Activated CD8-positive, alpha-beta T cell treated with anti-CD3 and anti-CD28 coated beads, Interleukin-2, amount 10 ng/mL, durations not matched to agents 7 days and 5 days (primary cell): ENCODE data around the gene DIS3L2. TPM values are rescaled to one million over a fixed set of nuclear protein-coding genes. Genes with fewer than 3 reads are reported as not detected.

Experiments
- ATAC-seq: fragments of 150-1000 bp; cut with Tn5 transposase; one replicate; pipeline ENCODE4 v1.10.0; 2021; ENCODE audit warnings: moderate library complexity
- CTCF ChIA-PET: fragments of 350-600 bp; sonication (Branson Sonifier 250); formaldehyde crosslinking; loops from one replicate; lab custom pipeline; 2021; ENCODE audit warnings: antibody characterized with exemption; lab: Charles Lee
- POLR2A ChIA-PET: fragments of 350-600 bp; sonication (Branson Sonifier 250); formaldehyde crosslinking; loops from one replicate; lab custom pipeline; 2021; ENCODE audit warnings: antibody characterized with exemption; lab: Charles Lee
- DNase-seq: peaks from one replicate; pipeline ENCODE4 v3.0.0-alpha.2; 2020
- H3K27ac Mint-ChIP-seq: one replicate; pipeline ENCODE4 v1.8.0; 2021; ENCODE audit warnings: mild to moderate bottlenecking, mixed read lengths
- H3K27me3 Mint-ChIP-seq: one replicate; pipeline ENCODE4 v1.8.0; 2021; ENCODE audit warnings: low read depth, mixed read lengths
- H3K36me3 Mint-ChIP-seq: one replicate; pipeline ENCODE4 v1.8.0; 2021; ENCODE audit warnings: low read depth, mixed read lengths
- H3K4me1 Mint-ChIP-seq: one replicate; pipeline ENCODE4 v1.8.0; 2021; ENCODE audit warnings: low read depth, mixed read lengths
- H3K4me3 Mint-ChIP-seq: one replicate; pipeline ENCODE4 v1.8.0; 2021; ENCODE audit warnings: mild to moderate bottlenecking, mixed read lengths
- H3K9me3 Mint-ChIP-seq: one replicate; pipeline ENCODE4 v1.8.0; 2022; ENCODE audit warnings: mixed read lengths; ENCODE audit not compliant: insufficient read depth
- total RNA-seq, 2 experiments: library from RNA; stranded (reverse); gene quantifications; one replicate each; pipeline ENCODE4 v1.2.3, GENCODE V29; 2021

The DIS3L2 gene
- total RNA-seq = 10 to 100 TPM; 32.2 to 36.2 TPM

- H3K4me1 Mint-ChIP-seq = peaks cover 31% of the 10 kb centered on the region
- H3K27me3 Mint-ChIP-seq = no peaks in the 10 kb centered on the region
These were observed at the start of gene DIS3L2 for GRCh38 chr2:231961349-231962166. TSS of gene DIS3L2 (plus strand) at chr2:231961713. CDS start at chr2:232014928, 53,215 bp downstream.

GRCh38 chr2:231914077-231914690, 47.3 kb upstream of the DIS3L2 start:
- ChIA-PET POLR2A (no interaction called here), CTCF (no interaction called here)
- H3K9me3 Mint-ChIP-seq = no peaks in the 10 kb centered on the region
- ATAC-seq = no peak
- no peak overlapping the region for H3K27ac Mint-ChIP-seq
- DNase-seq = no peak
- no peaks in the 10 kb centered on the region for H3K36me3 Mint-ChIP-seq
- H3K27me3 Mint-ChIP-seq = peaks cover 6% of the 10 kb centered on the region
- no peak overlapping the region for H3K4me3 Mint-ChIP-seq
- peaks cover 20% of the 10 kb centered on the region for H3K4me1 Mint-ChIP-seq

More at GRCh38 chr2:231961349-231962166, at the start of gene DIS3L2:
- peak within 1 kb of the TSS; percentile 93 for H3K27ac Mint-ChIP-seq
- H3K36me3 Mint-ChIP-seq = peaks cover 5% of the 10 kb centered on the region
- POLR2A ChIA-PET = interaction anchor here (0.6 to 1.5 kb wide), 7 partner anchors 10 to 1736 kb away, joined by 3 to 5 read pairs (median 3); partner anchors contain the start of gene SP140
- ATAC-seq (peak; percentile 94), DNase-seq (peak; percentile 88)
- H3K4me3 Mint-ChIP-seq = peak within 1 kb of the TSS; percentile 96
- H3K9me3 Mint-ChIP-seq = no peaks in the 10 kb centered on the region
- CTCF ChIA-PET = no interaction called here

GRCh38 chr2:231917280-231918066, 44.0 kb upstream of the DIS3L2 start:
- no peak for ATAC-seq
- H3K9me3 Mint-ChIP-seq = no peaks in the 10 kb centered on the region
- no peaks in the 10 kb centered on the region for H3K4me1 Mint-ChIP-seq
- H3K27me3 Mint-ChIP-seq = peaks cover 8% of the 10 kb centered on the region
- H3K27ac Mint-ChIP-seq = no peak overlapping the region
- DNase-seq = no peak
- no peaks in the 10 kb centered on the region for H3K36me3 Mint-ChIP-seq
- CTCF ChIA-PET = interaction anchor here (0.7 to 2.6 kb wide), 4 partner anchors 8 to 391 kb away, joined by 3 to 12 read pairs (median 6); partner anchors contain the start of gene NPPC
- H3K4me3 Mint-ChIP-seq = no peak overlapping the region
- POLR2A ChIA-PET = interaction anchor here (1.4 kb wide), 1 partner anchor 9 kb away, joined by 3 read pairs; the partner anchor contains the start of gene NPPC

- ChIA-PET POLR2A (no interaction called here), CTCF (interaction anchor here (1.4 to 1.5 kb wide), 2 partner anchors 12 to 374 kb away, joined by 4 to 7 read pairs; no protein-coding TSS in a partner anchor)
- Mint-ChIP-seq H3K9me3 (no peaks in the 10 kb centered on the region), H3K4me1 (no peaks in the 10 kb centered on the region), H3K4me3 (no peak overlapping the region), H3K36me3 (no peaks in the 10 kb centered on the region), H3K27ac (no peak overlapping the region), H3K27me3 (peaks cover 11% of the 10 kb centered on the region)
- DNase-seq (no peak), ATAC-seq (no peak)
These were observed 42.8 kb upstream of the DIS3L2 start for GRCh38 chr2:231918501-231919330.

- Mint-ChIP-seq H3K36me3 (no peaks in the 10 kb centered on the region), H3K27ac (no peak overlapping the region), H3K4me1 (peaks cover 4% of the 10 kb centered on the region), H3K4me3 (no peak overlapping the region), H3K9me3 (no peaks in the 10 kb centered on the region), H3K27me3 (peaks cover 18% of the 10 kb centered on the region)
- CTCF ChIA-PET = interaction anchor here (1.4 to 1.5 kb wide), 2 partner anchors 13 to 373 kb away, joined by 4 to 7 read pairs; no protein-coding TSS in a partner anchor
- POLR2A ChIA-PET = no interaction called here
- DNase-seq (no peak), ATAC-seq (no peak)
These were observed 42.0 kb upstream of the DIS3L2 start for GRCh38 chr2:231919341-231920035.

- Mint-ChIP-seq H3K27ac (no peak overlapping the region), H3K4me3 (no peak overlapping the region), H3K27me3 (peaks cover 19% of the 10 kb centered on the region), H3K4me1 (peaks cover 6% of the 10 kb centered on the region), H3K9me3 (no peaks in the 10 kb centered on the region), H3K36me3 (no peaks in the 10 kb centered on the region)
- ATAC-seq (no peak), DNase-seq (no peak)
- POLR2A ChIA-PET = no interaction called here
- CTCF ChIA-PET = interaction anchor here (1.5 to 9.6 kb wide), 2 partner anchors 221 to 373 kb away, joined by 4 to 76 read pairs; no protein-coding TSS in a partner anchor
These were observed 41.1 kb upstream of the DIS3L2 start for GRCh38 chr2:231920366-231920765.

GRCh38 chr2:231920795-231921194, 40.7 kb upstream of the DIS3L2 start:
- Mint-ChIP-seq H3K27ac (no peak overlapping the region), H3K4me1 (peaks cover 6% of the 10 kb centered on the region), H3K36me3 (no peaks in the 10 kb centered on the region), H3K9me3 (no peaks in the 10 kb centered on the region), H3K4me3 (no peak overlapping the region), H3K27me3 (peaks cover 17% of the 10 kb centered on the region)
- ChIA-PET POLR2A (no interaction called here), CTCF (interaction anchor here (1.1 to 9.6 kb wide), 3 partner anchors 9 to 403 kb away, joined by 3 to 99 read pairs (median 76); no protein-coding TSS in a partner anchor)
- ATAC-seq = no peak
- no peak for DNase-seq

GRCh38 chr2:231922311-231923009, 39.1 kb upstream of the DIS3L2 start:
- H3K4me1 Mint-ChIP-seq = peaks cover 14% of the 10 kb centered on the region
- H3K27ac Mint-ChIP-seq = no peak overlapping the region
- H3K9me3 Mint-ChIP-seq = no peaks in the 10 kb centered on the region
- ATAC-seq (no peak), DNase-seq (no peak)
- no peak overlapping the region for H3K4me3 Mint-ChIP-seq
- ChIA-PET POLR2A (no interaction called here), CTCF (interaction anchor here (2.0 to 9.6 kb wide), 4 partner anchors 14 to 402 kb away, joined by 10 to 99 read pairs (median 48); no protein-coding TSS in a partner anchor)
- peaks cover 25% of the 10 kb centered on the region for H3K27me3 Mint-ChIP-seq
- H3K36me3 Mint-ChIP-seq = no peaks in the 10 kb centered on the region

- Mint-ChIP-seq H3K27me3 (peaks cover 30% of the 10 kb centered on the region), H3K36me3 (no peaks in the 10 kb centered on the region), H3K4me3 (no peak overlapping the region), H3K9me3 (no peaks in the 10 kb centered on the region), H3K4me1 (peaks cover 14% of the 10 kb centered on the region), H3K27ac (no peak overlapping the region)
- ChIA-PET CTCF (interaction anchor here (0.8 to 9.6 kb wide), 6 partner anchors 15 to 401 kb away, joined by 4 to 99 read pairs (median 14); no protein-coding TSS in a partner anchor), POLR2A (no interaction called here)
- ATAC-seq = no peak
- no peak for DNase-seq
These were observed 38.5 kb upstream of the DIS3L2 start for GRCh38 chr2:231923010-231923344.
